Kidney capillary endothelial cell (primary cell): ENCODE measurements around the gene OSBPL5.
"Not testable (repeated sequence)": the region's sequence is repeated elsewhere in the genome, so short reads cannot be mapped to it uniquely, and the experiment has no call there.

Experiments
- DNase-seq: peaks from one replicate; pipeline ENCODE4 v3.0.0-alpha.2; 2018; ENCODE audit warnings: low spot score

OSBPL5 gene

GRCh38 chr11:3121416-3121815, 43.7 kb downstream of the OSBPL5 start:
- no peak for DNase-seq

DNA sequence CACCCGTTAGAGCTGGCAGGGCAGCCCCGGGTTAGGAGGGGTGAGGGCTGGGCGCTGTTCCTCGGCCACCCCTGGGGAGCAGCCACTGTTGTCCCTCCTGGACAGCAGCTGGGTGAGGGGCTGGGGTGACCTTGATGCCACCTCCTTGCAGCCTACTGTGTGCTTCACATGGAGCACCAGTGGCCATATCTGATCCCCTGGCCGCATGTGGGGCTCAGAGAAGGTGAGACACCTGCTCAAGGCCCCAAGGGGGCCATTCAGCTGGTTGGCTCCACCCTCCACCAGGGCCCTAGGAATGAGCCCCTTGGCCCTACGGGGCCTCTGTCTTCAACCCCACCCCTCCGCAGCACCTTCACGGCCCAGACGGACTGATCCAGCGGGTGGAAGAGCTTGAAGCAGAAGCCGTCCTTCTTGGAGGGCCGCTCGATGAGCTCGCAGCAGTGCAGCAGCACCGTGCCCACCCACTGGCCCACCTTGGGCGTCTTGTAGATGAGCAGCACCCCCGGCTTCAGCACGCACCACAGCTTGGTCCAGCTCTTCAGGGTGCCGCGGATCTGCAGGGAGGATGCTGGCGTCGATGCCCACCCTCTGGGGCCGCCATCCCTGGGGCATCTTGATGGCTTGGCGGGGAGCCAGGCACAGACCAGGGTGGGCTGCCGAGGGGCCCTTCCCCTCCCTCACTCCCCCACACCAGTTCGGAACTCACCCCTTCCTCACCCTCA, 44.9 kb downstream of the OSBPL5 start:
- DNase-seq: no peak

GRCh38 chr11:3119141-3119821, 45.8 kb downstream of the OSBPL5 start:
- DNase-seq: no peak

DNA sequence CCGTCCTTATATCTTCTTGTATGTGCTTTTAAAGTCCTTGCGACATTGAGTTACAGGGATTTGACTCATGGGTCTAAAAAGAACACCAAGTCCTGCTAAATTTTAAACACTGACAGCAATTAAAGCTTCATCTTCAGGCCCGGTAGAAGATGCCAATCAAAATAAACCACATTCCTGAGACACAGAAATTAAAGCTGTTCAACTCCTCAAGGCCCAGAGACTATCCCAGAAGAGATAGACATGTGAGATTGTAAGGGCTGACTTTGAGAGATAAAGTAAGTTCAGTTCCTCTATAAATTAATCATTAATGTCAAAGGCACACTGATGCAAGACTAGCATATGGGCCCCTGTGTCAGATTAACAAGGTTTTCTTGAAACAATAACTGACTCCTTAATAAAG, 49.8 kb downstream of the OSBPL5 start:
- no peak for DNase-seq

DNA sequence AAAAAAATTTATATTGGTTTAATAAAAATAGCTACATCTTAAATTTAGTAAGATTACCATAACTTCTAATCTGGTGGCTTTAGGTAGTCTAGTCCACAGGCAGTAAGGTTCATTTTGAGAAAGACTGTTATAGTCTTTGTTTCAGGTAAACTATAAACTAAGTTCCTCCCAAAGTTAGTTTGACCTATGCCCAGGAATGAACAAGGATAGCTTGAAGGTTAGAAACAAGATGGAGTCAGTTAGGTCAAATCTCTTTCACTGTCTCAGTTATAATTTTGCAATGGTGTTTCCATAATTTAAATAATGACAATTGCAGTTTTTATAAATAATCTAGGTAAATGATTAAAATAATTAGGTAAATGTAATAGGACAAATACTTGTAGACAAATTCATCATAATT, 51.4 kb downstream of the OSBPL5 start:
- DNase-seq: not testable (repeated sequence)

GRCh38 chr11:3111919-3112690, 53.0 kb downstream of the OSBPL5 start:
- DNase-seq: no peak

DNA sequence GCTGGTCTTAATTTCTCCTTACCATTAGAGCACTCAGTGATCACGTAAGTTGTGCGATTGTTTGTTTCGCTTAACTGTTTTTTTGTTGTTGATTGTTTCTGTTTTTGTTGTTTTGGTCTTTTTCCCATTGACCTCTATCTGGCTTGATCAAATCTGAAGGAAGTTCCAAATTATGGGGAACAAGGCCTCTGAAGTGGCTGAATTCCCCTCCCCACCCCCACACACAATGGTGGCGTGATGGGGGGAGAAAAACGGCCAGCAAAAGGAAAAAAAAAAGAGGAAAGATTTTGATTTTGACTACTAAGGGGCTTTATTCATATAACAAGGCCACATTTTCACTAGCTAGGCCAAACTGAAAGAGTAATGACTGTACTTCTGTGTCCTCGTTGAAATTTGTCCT, 53.6 kb downstream of the OSBPL5 start:
- DNase-seq: no peak

DNA sequence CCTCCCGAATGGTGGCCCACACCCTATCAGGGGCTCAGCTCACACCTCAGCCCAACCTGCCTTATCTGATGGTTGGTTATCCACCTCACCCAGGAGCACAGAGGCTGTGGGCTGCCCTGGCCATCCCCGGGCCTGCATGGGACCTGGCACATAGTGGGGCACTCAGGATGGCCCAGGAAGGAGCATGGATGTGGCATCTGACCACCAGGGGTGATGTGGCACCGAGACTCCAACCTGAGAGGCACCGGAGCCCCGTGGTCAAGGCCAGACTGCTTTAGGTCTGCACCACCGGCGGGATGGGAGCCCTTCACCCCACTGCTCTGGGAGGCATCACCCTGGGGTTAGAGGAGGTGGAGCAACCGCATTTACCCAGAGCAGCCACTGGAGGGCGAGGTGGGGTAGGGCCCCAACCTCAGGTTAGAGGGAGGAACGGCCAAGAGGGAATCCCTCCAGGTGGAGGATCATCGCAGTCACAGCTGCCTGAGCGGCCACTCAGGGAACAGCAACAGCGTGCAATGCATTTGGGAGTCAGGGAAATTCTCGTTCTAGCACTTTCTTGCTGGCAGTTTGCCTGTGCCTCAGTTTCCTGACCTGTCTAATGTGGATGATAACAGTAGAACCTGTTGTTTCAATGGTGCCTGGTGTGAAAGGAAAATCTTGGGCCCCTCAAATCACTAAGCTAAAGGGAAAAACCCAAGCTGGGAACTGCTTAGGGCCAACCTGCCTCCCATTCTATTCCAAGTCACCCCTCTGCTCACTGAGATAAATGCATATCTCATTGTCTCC, 55.0 kb downstream of the OSBPL5 start:
- DNase-seq: no peak

DNA sequence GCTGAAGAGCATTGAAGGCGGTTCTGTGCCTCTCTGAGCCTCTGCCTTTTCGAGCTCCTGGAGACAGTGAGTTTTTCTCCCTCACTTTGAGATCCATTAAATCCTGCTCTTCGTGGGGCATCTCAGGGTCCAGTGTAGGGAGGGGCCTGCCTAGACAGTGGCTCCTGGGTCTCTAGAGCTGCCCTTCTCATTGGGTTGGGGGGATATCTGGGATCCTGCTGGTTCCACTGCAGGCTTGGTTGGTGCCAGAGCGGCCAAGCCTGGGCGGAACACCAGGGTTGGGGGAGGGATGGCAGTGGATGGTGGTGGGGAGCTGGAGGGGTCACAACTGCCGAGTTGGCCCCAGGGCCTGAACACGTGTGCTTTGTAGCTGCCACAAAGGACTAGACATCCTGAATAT, 55.7 kb downstream of the OSBPL5 start:
- DNase-seq: no peak

- no peak for DNase-seq
Measured at GRCh38 chr11:3108183-3108721, 56.9 kb downstream of the OSBPL5 start.

- DNase-seq: no peak
Measured at GRCh38 chr11:3107608-3108182, 57.4 kb downstream of the OSBPL5 start.

- DNase-seq: no peak
Measured at GRCh38 chr11:3106736-3107524, 58.2 kb downstream of the OSBPL5 start.

DNA sequence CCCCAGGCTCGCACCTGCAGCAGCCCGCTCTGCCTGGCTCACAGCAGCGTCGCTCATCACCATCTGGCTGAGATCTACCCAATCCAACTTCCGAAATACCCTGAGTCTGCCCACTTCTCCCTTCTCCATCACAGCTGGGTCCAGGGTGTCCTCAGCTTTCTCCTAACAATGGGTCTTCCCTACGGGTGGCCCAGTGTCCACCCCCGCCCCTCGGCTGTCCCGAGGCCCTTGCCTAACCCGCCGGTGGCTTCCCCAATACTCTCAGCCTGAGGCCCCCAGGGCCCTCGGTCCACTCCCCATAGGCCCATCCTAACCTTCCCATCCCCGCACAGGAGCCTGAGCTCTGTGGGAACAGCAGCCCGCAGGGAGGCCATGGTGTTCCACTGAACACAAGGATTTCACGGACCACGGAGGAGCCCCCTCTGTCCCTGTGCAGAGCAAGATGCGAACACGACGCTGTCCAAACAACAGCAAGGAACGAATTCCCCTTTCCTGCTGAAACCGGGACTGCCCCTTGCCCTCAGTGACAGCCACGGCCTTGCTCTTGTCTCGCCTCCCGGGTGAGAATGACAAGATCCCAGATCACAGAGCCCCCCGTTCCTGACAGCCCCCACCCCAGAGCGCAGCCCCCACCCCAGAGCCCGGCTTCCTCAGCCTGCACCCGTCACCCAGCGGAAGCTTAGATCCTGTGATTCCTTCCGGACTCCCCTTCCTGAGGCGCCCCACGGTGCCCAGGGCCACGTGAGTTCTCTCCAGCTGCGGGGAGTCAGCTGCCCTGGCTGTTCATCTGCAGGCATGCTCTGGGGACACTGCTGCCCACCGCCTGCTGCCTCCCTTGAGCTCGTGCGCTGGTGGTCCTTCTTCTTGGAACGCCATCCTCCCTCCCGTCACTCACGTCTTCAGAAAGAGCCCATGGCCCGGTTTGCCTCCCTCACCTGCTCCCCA, 59.0 kb downstream of the OSBPL5 start:
- no peak for DNase-seq

GRCh38 chr11:3104961-3105790, 59.9 kb downstream of the OSBPL5 start:
- no peak for DNase-seq

DNA sequence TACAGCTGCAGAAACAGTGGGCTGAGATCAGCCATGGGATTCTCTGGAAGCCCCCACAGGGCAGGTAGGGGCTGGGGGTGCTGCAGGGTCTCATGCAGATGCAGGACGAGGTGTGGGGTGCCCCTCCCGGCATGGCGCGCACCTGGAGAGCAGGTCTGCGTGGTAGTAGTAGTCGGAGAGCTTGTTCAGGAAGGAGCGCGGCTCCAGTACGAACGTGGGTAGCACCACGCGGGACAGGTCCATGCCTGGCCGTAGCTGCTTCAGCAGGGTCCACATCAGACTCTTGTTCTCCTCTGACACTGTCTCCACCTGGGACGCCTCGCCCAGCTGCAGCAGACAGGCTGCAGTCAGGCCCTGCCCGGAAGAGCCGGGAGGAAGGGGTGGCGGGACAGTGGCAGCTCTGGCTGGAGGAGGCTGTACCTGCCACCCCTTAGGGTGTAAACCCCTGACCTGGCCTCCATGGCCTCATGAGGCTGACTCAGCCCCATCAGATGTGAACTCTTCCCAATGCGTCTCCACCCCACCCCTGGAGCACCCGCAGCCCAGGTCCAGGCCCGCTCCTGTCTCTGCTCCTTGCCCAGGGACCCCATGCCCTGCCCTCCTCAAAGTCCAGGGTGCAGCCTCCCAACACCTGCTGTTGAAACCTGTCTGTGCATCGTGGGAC, 60.9 kb downstream of the OSBPL5 start:
- no peak for DNase-seq

GRCh38 chr11:3103076-3103475, 62.0 kb downstream of the OSBPL5 start:
- DNase-seq: no peak

DNA sequence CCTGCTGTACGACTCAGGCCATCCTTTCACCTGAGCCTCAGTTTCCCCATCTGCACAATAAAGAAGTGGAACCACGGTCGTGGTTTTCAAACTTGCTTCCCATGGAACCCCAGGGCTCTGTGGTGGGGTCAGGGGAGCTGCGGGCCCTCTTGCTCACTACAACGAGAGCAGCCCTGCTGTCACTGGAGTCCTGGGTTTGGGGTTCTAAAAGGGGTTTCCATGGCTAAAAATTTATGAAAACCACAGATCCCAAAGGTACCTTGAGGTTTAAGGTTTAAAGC, 62.5 kb downstream of the OSBPL5 start:
- no peak for DNase-seq

- no peak for DNase-seq
Measured at GRCh38 chr11:3101921-3102640, 63.0 kb downstream of the OSBPL5 start.
